Glutamatergic neuron (in vitro differentiated cells): Measurements from ENCODE around the gene TFDP2. TPM values are rescaled to one million over a fixed set of nuclear protein-coding genes. Genes with fewer than 3 reads are reported as not detected.

ENCODE experiments used
- DNase-seq: peaks from one replicate; pipeline ENCODE4 v3.0.0; 2022
- H3K27ac Mint-ChIP-seq: one replicate; pipeline ENCODE4 v1.8.0; 2020; ENCODE audit warnings: mild to moderate bottlenecking, mixed read lengths, inconsistent platforms; ENCODE audit not compliant: unreplicated experiment
- H3K27me3 Mint-ChIP-seq: one replicate; pipeline ENCODE4 v1.8.0; 2020; ENCODE audit warnings: mild to moderate bottlenecking, moderate library complexity, mixed read lengths, inconsistent platforms; ENCODE audit not compliant: unreplicated experiment
- H3K36me3 Mint-ChIP-seq: one replicate; pipeline ENCODE4 v1.8.0; 2020; ENCODE audit warnings: mild to moderate bottlenecking, mixed read lengths, inconsistent platforms; ENCODE audit not compliant: unreplicated experiment
- H3K4me1 Mint-ChIP-seq: one replicate; pipeline ENCODE4 v1.8.0; 2020; ENCODE audit warnings: mild to moderate bottlenecking, low read depth, mixed read lengths, inconsistent platforms; ENCODE audit not compliant: unreplicated experiment
- H3K4me3 Mint-ChIP-seq: one replicate; pipeline ENCODE4 v1.8.0; 2020; ENCODE audit warnings: mild to moderate bottlenecking, mixed read lengths, inconsistent platforms; ENCODE audit not compliant: unreplicated experiment
- H3K9me3 Mint-ChIP-seq: one replicate; pipeline ENCODE4 v1.8.0; 2020; ENCODE audit warnings: mild to moderate bottlenecking, moderate library complexity, mixed read lengths, inconsistent platforms; ENCODE audit not compliant: unreplicated experiment
- CTCF ChIP-seq: fragments of 200-600 bp; sonication (generic); IDR thresholded peaks from one replicate; pipeline ENCODE4 v1.5.0; 2021; ENCODE audit not compliant: partially characterized antibody, unreplicated experiment
- total RNA-seq: library from RNA; stranded (reverse); fragmentation: NEBNext Ultra II Directional; extraction: Animal tissue kit (Norgen Biotek cat#: 25700); gene quantifications from one replicate; pipeline ENCODE4 v1.2.1, GENCODE V29; 2021; ENCODE audit not compliant: unreplicated experiment

The TFDP2 gene
- total RNA-seq, 1 donor from 2014 or later: 91.8 TPM

- Mint-ChIP-seq H3K36me3 (no peaks in the 10 kb centered on the region), H3K9me3 (peaks cover 2% of the 10 kb centered on the region), H3K27me3 (no peaks in the 10 kb centered on the region), H3K27ac (no peak overlapping the region), H3K4me3 (no peak overlapping the region), H3K4me1 (peaks cover 8% of the 10 kb centered on the region)
- no peak for TF ChIP-seq CTCF
- no peak for DNase-seq
Measured at GRCh38 chr3:142004025-142004424, 145.3 kb downstream of the TFDP2 start.

- Mint-ChIP-seq H3K27ac (no peak overlapping the region), H3K27me3 (no peaks in the 10 kb centered on the region), H3K4me3 (no peak overlapping the region), H3K36me3 (no peaks in the 10 kb centered on the region), H3K9me3 (peaks cover 2% of the 10 kb centered on the region), H3K4me1 (peaks cover 5% of the 10 kb centered on the region)
- no peak for TF ChIP-seq CTCF
- no peak for DNase-seq
Measured at GRCh38 chr3:142003291-142003690, 146.1 kb downstream of the TFDP2 start.

- no peaks in the 10 kb centered on the region for H3K27me3 Mint-ChIP-seq
Measured at GRCh38 chr3:142000325-142000870, 148.9 kb downstream of the TFDP2 start.

GRCh38 chr3:141998669-141999290, 150.6 kb downstream of the TFDP2 start:
- TF ChIP-seq CTCF: no peak
- no peak for DNase-seq
- Mint-ChIP-seq H3K27me3 (no peaks in the 10 kb centered on the region), H3K27ac (no peak overlapping the region), H3K36me3 (no peaks in the 10 kb centered on the region), H3K9me3 (no peaks in the 10 kb centered on the region), H3K4me3 (no peak overlapping the region), H3K4me1 (peaks cover 2% of the 10 kb centered on the region)

More at GRCh38 chr3:142000325-142000870, 148.9 kb downstream of the TFDP2 start:
- Mint-ChIP-seq H3K4me3 (no peak overlapping the region), H3K27ac (no peak overlapping the region), H3K4me1 (no peaks in the 10 kb centered on the region), H3K9me3 (no peaks in the 10 kb centered on the region), H3K36me3 (no peaks in the 10 kb centered on the region)
- no peak for TF ChIP-seq CTCF
- no peak for DNase-seq

- Mint-ChIP-seq H3K27me3 (no peaks in the 10 kb centered on the region), H3K36me3 (no peaks in the 10 kb centered on the region), H3K27ac (no peak overlapping the region), H3K4me3 (no peak overlapping the region), H3K4me1 (peaks cover 2% of the 10 kb centered on the region), H3K9me3 (no peaks in the 10 kb centered on the region)
- no peak for TF ChIP-seq CTCF
- DNase-seq: no peak
Measured at GRCh38 chr3:141996437-141996836, 152.9 kb downstream of the TFDP2 start.
